ENCODE data around the gene C1orf167. TPM values are rescaled to one million over a fixed set of nuclear protein-coding genes. Genes with fewer than 3 reads are reported as not detected.

The C1orf167 gene
- total and polyA plus RNA-seq, 4 donors, result 0.37 TPM; not detected in 3

- H3K27ac ChIP-seq (ENCODE audit: low read depth in 1 of 2, low read length in 2 of 2), result no peak overlapping the region
- H3K9me3 ChIP-seq (ENCODE audit: control insufficient read depth in 4 of 4, low read length in 3 of 4), result no peaks in the 10 kb centered on the region
- 90% methylated on average over 17 of the region's 17 CpGs for WGBS
- no peak for DNase-seq (ENCODE audit: low spot score)
- H3K27me3 ChIP-seq (ENCODE audit: control insufficient read depth in 4 of 4, insufficient read depth in 4 of 4, low read length in 3 of 4), result no peaks in the 10 kb centered on the region
- TF ChIP-seq, protein P1, sequence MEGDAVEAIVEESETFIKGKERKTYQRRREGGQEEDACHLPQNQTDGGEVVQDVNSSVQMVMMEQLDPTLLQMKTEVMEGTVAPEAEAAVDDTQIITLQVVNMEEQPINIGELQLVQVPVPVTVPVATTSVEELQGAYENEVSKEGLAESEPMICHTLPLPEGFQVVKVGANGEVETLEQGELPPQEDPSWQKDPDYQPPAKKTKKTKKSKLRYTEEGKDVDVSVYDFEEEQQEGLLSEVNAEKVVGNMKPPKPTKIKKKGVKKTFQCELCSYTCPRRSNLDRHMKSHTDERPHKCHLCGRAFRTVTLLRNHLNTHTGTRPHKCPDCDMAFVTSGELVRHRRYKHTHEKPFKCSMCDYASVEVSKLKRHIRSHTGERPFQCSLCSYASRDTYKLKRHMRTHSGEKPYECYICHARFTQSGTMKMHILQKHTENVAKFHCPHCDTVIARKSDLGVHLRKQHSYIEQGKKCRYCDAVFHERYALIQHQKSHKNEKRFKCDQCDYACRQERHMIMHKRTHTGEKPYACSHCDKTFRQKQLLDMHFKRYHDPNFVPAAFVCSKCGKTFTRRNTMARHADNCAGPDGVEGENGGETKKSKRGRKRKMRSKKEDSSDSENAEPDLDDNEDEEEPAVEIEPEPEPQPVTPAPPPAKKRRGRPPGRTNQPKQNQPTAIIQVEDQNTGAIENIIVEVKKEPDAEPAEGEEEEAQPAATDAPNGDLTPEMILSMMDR (IDR thresholded peaks at IDR 0.05; ENCODE audit: low read depth, low read length, missing input control), result no peak
- TF ChIP-seq FOXA1 (IDR thresholded peaks at IDR 0.05) (no peak), EGR1 (IDR thresholded peaks at IDR 0.05; ENCODE audit: low read depth in 2 of 2) (no peak), MAX (IDR thresholded peaks at IDR 0.05) (no peak), FOXA2 (IDR thresholded peaks at IDR 0.05) (no peak), REST (IDR thresholded peaks at IDR 0.05) (no peak)
- H3K9ac ChIP-seq (ENCODE audit: low read depth in 1 of 2, low read length in 2 of 2), result no peak overlapping the region
- H3K4me3 ChIP-seq (ENCODE audit: low read depth in 1 of 3, low read length in 3 of 3), result no peak overlapping the region
- peaks cover 19 to 67% (median 43%) of the 10 kb centered on the region in 4 donors for H3K36me3 ChIP-seq (ENCODE audit: control insufficient read depth in 4 of 4, insufficient read depth in 3 of 4, low read depth in 1 of 4, low read length in 3 of 4)
- no peaks in the 10 kb centered on the region for H3K4me1 ChIP-seq (ENCODE audit: control insufficient read depth in 4 of 4, insufficient read depth in 4 of 4, low read length in 3 of 4)
Observed at GRCh38 chr1:11823366-11824137, 61.6 kb downstream of the C1orf167 start.

GRCh38 chr1:11825131-11825530, 63.1 kb downstream of the C1orf167 start:
- H3K27me3 ChIP-seq (ENCODE audit: control insufficient read depth in 4 of 4, insufficient read depth in 4 of 4, low read length in 3 of 4), result no peaks in the 10 kb centered on the region
- DNase-seq (ENCODE audit: low spot score), result no peak
- H3K9me3 ChIP-seq (ENCODE audit: control insufficient read depth in 4 of 4, low read length in 3 of 4), result no peaks in the 10 kb centered on the region
- H3K9ac ChIP-seq (ENCODE audit: low read depth in 1 of 2, low read length in 2 of 2), result no peak overlapping the region
- H3K36me3 ChIP-seq (ENCODE audit: control insufficient read depth in 4 of 4, insufficient read depth in 3 of 4, low read depth in 1 of 4, low read length in 3 of 4), result peaks cover 26 to 72% (median 44%) of the 10 kb centered on the region in 4 donors
- no peaks in the 10 kb centered on the region for H3K4me1 ChIP-seq (ENCODE audit: control insufficient read depth in 4 of 4, insufficient read depth in 4 of 4, low read length in 3 of 4)
- 95% methylated on average over 7 of the region's 7 CpGs for WGBS
- H3K27ac ChIP-seq (ENCODE audit: low read depth in 1 of 2, low read length in 2 of 2), result no peak overlapping the region
- H3K4me3 ChIP-seq (ENCODE audit: low read depth in 1 of 3, low read length in 3 of 3), result no peak overlapping the region
- no peak for TF ChIP-seq ATF3 (IDR thresholded peaks at IDR 0.05)
- no peak for TF ChIP-seq SP1 (IDR thresholded peaks at IDR 0.05)
- no peak for TF ChIP-seq HNF4G (IDR thresholded peaks at IDR 0.05)
- TF ChIP-seq ZBTB33 (IDR thresholded peaks at IDR 0.05), result no peak
- TF ChIP-seq MAX (IDR thresholded peaks at IDR 0.05), result no peak
- no peak for TF ChIP-seq RAD21 (IDR thresholded peaks at IDR 0.05)
- no peak for TF ChIP-seq GABPA (IDR thresholded peaks at IDR 0.05 in 1 of 2, conservative IDR thresholded peaks at IDR 0.05 in 1 of 2)
- TF ChIP-seq EGR1 (IDR thresholded peaks at IDR 0.05; ENCODE audit: low read depth in 2 of 2), result no peak
- no peak for TF ChIP-seq NR2F2 (IDR thresholded peaks at IDR 0.05)
- no peak for TF ChIP-seq JUND (IDR thresholded peaks at IDR 0.05)
- TF ChIP-seq, protein P1 (IDR thresholded peaks at IDR 0.05; ENCODE audit: low read depth, low read length, missing input control), result no peak
- TF ChIP-seq FOXA2 (IDR thresholded peaks at IDR 0.05), result no peak
- TF ChIP-seq RXRA (IDR thresholded peaks at IDR 0.05), result no peak
- TF ChIP-seq FOXA1 (IDR thresholded peaks at IDR 0.05), result no peak
- TF ChIP-seq HNF4A (conservative IDR thresholded peaks at IDR 0.05), result no peak
- TF ChIP-seq YY1 (IDR thresholded peaks at IDR 0.05), result no peak
